ENCODE data around the gene ARHGAP24.

ARHGAP24 gene

DNA sequence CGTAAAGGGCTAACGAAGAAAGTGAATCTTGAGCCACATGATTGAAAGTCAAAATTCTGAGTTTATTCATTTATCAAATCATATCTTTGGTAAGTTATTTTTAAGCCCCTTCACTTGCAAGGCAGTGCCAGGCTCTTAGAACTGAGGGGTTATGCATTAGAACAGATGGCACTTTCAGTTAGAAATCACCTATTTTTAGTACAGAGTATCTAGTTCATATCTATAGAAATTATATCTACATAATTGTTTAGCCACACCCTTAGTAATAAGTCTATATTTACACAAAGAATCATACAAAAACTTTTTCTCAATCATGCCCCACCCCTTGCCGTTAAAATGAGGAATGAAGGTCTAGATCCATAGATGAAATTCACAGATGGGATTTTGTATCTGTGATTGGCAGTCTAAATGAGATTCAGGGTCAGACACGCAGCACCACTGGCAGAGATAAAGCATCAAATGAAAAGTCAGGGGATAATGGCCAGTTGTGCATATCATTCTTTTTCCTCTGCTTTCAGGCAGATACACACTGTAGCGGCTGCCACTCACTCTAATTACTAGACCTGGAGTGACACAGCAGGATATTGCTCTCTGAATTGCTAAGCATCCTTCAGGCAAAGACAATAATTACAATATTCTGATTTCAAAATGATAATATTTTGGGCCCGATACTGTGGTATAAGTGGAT lies 444.4 kb downstream of the ARHGAP24 start:
- no peak for DNase-seq (ENCODE audit: low spot score)

DNA sequence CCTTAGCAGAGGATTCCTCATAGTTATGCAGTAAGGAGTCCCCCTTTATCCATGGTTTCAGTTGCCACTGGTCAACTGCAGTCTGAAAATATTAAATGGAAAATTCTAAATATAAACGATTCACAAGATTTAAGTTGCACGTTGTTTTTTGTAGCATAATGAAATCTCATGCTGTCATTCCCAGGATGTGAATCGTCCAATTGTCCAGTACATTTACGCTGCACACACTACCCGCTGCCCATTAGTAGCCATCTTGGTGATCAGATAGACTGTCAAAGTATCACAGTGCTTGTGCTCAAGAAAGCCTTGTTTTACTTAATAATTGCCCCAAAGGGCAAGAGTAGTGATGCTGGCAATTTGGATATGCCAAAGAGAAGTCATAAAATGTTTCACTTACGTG lies 450.1 kb downstream of the ARHGAP24 start:
- DNase-seq (ENCODE audit: low spot score): no peak

DNA sequence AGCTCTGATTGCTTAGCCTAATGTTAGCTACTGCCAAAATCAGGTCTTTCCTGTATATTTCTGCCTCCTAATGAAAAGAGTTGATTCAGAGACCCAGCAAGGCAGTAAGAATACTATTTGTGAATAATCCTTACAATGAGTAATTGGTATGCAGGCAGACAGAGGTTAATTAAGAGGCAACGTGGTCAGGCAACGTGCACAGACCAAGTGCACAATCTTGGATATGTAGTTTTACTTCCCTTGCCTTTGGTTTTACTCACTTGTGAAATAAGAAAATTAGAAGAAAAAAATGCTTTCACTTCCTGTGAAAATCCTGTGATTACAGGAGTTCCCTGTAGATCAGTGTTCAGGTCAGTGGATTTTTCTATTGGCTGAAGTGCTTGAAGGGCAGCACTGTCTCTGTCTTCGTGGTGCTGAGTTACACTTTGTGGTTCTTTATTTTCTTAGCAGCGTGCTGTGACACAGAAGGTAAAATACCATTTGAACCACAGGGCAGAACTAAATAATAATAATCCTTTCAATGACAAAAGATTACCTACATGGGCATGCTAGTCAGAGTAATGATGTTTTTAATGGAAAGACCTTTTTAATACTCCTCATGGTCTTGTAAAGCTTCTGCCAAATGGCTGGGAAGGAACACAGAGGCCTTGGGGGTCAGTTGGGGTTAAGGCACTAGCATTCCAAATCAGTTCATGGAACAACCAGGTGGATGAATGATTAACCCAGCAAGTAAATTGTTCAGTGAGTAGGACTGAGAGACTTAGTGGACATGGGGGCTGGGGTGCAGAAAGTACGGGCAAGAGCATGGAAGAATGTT lies 454.0 kb downstream of the ARHGAP24 start:
- DNase-seq (ENCODE audit: low spot score): no peak

DNA sequence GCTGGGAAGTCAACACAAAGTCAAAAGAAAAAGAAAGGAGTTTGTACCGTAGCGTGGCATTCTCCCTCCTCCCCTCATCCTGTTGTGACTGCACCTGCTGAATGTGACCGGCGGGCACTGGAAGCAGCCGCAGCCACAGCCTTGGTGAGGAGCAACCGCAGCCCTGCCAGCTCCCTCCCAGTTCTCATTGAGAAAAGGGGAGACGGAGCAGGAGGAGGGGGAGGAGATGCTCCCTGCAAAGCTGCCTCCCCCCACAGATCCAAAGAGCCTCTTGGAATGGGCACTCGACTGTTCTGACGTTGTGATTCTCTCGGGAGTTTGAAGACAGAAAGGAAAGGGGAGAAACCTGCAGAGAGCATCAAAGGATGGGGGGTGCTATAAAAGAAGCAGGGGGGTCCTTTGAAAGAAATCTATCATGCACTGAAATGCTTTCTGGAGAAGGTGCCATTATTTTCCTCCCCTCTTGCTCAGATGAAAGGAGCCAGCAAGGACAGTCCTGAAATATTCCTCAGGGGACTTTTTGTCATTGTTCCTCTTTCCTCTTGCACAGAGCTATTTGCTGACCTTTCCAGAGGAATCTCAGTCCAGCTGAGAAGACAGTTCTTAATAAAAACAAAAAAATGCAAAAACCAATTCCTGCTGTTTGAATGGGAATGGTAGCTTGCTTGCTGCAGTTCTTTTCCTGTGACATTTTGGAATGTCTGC lies 455.2 kb downstream of the ARHGAP24 start:
- DNase-seq (ENCODE audit: low spot score): peak; percentile 13

DNA sequence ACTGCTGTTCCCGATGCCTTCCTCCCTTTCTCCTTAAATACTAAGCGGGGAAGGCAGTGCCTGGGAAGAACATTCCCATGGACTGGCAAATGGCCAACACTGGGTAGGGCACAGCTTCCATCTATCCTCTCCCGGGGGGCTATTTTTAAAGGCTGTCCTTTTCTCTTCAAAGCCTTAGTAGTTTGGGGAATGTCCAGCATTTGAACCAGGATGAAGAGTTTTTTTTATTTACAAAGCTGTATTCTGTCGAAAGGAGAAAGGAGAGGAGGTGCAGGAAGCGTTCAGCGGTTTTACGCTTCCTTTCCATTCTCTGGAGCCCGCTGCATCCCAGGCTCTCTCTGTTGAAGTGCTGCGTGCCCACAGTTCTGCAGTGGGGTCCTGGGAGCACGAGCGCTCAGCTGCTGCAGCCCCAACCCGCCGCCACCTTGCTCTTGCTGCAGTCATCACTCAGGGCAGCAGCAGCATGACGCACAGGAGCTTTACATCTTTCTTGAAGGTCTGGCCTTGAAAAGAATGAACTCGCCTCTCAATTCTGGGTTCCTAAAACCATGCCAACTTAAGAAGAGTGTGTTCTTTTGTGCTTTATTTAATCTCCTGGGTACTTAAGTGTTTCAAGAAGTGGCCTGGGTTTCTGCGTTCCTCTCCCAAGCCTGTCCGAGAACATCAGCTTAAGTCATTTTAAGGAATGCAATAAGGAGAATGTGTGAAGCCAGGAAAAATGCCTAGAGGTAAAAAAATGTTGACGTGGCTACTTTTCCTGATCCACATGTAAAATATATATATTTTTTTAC lies 457.7 kb downstream of the ARHGAP24 start:
- no peak for DNase-seq (ENCODE audit: low spot score)

DNA sequence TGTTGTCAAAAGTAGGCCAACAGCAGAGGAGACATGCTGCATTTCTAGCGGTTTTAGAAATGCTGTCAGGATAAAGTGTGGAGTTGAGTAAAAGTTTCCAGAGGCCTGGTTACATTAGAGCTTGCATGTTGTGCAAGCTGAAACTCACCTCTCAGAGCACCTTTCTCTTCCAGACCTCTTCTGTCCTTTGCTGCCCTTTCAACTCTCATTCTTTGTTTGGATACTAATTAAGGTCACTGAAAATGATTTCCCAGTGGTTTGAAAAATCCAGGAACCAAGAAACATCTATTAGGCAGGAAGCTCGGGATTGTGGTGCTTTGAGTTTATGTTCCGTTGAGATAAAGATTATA lies 458.3 kb downstream of the ARHGAP24 start:
- no peak for DNase-seq (ENCODE audit: low spot score)

DNA sequence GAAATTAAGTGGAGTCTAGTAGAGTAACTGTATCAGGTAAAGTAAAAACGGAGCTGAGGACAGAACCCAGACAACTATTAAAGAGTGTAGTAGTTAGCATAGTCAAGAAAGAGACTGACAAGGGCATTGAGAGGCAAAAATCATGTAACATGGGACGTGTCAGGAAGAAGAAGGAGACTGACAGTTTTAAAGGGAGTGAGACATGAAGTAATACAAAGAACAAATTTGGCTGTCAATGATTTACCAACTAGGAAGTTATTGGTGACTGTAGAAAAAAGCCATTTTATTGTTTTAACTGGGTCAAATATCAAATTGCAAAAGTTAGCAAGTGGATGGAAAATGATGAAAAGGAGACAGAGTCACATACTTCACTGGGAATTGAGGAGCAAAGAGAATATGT lies 462.6 kb downstream of the ARHGAP24 start:
- no peak for DNase-seq (ENCODE audit: low spot score)

DNA sequence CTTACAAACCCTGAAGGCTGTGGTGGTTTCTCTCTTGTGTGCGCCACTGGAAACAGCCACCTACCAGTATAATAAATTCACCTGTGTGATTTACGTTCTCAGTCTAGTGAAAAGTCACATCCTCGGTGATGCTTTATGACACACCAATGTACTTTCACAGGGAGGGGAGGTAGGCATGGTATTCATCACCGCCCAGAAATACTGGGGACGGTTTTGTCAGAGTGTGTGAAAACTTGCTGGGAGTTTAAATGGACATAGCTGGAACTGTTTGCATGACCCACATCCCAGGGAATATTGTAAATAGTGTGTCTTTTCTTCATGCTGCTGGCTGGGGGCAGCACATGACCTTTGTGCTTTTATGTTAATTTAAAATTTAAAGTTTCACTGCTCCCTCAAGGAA lies 463.1 kb downstream of the ARHGAP24 start:
- DNase-seq (ENCODE audit: low spot score): no peak

DNA sequence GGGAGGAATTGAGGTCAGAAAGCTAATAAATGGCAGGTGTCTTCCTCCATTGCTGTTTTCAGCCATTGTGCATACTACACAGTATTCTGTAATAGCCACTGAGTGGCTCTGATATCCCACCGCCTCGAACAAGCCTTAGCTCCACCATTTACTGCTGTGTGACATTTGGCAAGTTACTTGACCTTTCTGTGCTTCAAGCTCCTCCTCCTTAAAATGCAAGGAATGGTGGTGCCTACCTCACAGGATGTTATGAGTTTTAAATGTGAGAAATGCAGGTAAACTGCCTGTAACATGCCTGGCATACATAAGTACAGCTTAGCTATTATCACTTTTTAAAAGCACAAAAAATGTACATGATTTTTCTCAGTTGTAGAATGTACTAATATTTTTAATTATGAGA lies 464.0 kb downstream of the ARHGAP24 start:
- DNase-seq (ENCODE audit: low spot score): no peak

DNA sequence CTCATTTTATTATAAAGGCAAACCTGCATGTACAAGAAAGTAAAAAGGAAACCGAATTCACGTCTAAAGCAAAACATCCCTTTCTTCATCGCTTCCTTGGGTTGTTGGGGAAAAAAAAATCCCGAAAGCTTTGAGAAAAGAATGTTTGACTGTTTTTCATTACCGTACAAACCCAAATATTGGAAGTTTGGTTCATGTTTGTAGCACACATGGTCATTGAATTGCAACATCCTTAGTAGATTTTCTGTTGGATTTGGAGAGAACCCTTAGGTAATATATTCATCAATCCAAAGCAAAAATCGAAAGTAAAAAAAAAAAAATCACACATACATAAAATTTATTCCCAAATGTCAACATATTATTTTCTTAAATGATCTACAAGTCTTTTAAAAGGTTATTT lies 464.6 kb downstream of the ARHGAP24 start:
- DNase-seq (ENCODE audit: low spot score): no peak

DNA sequence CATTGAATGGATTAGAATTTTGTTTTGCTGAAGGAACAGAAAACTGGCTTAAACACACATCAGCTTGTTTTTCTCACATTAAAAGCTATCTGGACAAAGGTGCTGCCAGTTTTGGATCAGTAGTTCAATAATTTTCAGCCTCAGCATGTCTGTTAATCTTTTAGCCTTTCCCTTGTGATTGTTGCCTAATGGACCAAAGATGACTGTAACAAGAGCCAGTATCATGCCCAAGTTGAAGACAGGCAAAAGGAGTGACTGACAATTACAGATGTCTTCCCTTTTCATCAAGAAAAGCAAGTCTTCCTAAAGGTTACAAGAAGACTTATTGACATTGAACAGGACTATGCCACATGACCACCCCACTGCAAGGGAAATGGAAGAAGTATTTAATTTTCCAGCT lies 465.2 kb downstream of the ARHGAP24 start:
- no peak for DNase-seq (ENCODE audit: low spot score)

DNA sequence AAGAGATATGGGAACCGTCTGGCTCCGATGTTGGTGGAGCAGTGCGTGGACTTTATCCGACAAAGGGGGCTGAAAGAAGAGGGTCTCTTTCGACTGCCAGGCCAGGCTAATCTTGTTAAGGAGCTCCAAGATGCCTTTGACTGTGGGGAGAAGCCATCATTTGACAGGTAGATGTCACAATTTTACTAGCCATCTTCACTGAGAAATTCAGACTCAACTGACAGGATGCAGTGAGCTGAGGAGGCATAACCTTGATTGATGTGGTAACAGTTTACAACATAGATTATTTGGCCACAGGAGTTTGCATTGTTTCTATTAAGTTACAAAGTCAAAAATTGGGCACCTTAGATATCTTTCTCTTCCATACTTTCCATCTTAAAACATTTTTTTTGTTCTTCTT lies 467.2 kb downstream of the ARHGAP24 start:
- no peak for DNase-seq (ENCODE audit: low spot score)

DNA sequence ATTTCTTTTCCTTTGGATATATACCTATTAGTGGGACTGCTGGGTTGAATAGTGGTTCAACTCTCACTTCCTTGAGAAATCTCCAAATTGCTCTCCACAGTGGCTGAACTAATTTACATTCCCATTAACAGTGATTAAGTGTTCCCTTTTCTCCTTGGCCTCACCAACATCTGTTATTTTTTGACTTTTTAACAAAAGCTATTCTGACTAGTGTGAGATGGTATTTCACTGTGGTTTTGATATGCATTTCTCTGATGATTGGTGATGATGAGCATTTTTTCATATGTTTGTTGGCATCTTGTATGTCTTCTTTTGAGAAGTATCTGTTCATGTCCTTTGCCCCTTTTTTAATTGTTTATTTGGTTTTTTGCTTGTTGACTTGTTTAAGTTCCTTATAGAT lies 471.9 kb downstream of the ARHGAP24 start:
- DNase-seq (ENCODE audit: low spot score): no peak

DNA sequence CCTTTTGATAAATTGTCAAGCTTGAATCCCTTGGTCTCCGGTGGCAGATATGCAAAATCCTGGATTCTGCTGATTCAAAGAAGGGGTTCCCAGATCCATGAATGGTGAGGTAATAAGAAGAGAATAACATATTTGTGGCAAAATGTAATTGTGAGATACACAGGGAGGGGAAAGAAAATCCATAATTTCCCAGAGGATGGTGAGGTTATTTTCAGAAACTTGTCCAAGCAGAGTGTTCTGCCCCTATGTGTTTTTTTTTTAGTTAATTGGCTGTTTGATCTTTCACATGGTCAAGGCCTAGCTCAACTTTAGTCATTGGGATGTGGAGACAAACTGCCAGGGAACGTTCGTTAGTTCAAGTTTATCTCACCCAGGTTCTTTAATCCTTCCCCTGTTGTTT lies 476.1 kb downstream of the ARHGAP24 start:
- DNase-seq (ENCODE audit: low spot score): no peak

DNA sequence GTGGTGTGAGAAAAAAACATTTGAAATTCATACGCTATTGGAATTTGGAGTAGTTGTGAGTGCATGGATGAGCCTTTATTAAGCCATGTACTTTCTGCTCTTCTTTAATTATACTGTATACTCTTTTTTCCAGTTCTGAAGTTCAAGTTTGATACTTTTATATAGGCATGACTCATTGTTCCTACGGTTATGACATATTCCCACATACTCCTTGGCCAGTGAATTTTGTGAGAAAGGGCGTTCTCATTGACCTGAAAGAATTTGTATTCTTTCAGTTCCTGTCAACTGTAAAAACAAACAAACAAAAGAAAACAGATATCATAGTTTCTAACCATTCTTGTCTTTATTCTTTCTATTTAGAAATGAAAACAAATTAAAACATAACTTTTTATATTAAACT lies 477.6 kb downstream of the ARHGAP24 start:
- no peak for DNase-seq (ENCODE audit: low spot score)

DNA sequence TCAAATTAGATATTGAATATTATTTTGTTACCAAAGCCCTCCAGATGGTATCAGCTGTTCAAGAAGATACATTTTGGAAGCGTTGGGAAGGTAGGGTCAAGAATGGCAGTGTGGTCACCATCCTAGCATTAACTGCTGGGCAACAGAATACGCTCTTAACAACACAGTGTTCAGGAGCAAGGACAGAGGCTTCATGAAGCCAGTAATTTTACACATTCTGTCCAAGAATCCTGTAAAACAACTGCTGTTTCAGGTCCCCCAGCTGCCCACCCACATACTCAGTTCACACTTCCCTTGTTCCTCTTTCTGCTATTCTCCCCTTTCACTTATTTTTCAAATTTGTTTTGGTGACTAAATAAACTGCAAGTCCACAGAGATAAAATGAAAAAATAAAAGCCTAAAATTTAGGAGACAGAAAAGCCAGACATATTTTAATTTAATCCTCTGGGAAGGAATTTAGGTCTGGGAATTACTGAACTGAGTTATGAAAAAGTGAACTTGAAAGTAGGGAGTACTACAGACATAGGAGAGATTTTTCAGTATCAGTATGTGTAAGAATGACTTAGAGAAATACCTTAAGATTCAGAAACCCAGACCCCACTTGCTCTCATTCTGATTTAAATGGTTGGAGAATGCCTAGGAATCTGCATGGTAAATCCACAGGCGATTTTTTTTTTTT lies 478.2 kb downstream of the ARHGAP24 start:
- DNase-seq (ENCODE audit: low spot score): no peak

DNA sequence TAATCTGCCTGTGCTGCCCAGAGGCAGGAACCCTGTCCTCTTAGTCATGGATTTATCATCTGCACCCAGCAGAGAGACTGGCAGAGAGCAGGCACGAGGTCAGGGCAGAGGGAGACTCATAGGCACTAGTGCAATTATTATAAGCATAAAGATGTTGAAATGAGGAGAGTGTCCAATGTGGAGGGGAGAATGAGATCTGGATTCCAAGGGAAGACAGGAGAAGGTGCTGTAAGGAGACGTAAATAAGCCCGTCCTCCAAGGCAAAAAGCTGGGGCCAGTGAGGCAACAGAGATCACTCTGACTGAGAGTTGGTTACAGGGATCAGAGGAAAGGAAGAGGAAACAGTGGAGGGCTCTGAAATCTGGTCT lies 478.7 kb downstream of the ARHGAP24 start:
- no peak for DNase-seq (ENCODE audit: low spot score)

DNA sequence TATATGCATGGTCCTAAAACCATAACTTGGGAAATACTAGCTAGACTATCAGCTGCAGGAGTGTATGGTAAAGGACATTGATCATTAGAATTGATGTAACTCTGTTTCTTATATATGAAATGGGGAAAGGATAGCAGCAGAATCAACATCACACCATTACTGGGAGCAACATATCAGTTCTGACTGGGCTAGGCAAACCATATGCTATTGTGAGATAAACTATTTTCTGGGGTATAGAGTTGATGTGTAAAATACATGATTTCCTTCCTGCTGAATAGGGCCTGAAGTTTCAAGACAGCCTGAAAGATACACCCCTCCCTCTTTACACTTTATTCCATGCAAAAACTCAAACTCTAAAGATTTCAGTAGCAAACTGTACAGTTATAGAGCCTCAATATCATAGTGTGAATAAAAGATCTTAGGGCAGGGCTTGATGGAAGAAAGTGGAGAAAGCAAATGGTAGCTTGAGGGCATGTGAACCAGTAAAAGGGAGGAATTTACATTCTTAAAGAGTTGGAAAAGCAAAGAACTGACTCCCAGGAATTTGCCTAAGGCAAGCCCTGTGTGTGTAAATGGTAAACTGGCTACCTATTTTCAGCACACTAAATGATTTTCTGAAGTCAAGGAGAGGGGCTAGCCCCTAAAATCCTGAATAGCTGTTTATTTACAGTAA lies 480.8 kb downstream of the ARHGAP24 start:
- no peak for DNase-seq (ENCODE audit: low spot score)

DNA sequence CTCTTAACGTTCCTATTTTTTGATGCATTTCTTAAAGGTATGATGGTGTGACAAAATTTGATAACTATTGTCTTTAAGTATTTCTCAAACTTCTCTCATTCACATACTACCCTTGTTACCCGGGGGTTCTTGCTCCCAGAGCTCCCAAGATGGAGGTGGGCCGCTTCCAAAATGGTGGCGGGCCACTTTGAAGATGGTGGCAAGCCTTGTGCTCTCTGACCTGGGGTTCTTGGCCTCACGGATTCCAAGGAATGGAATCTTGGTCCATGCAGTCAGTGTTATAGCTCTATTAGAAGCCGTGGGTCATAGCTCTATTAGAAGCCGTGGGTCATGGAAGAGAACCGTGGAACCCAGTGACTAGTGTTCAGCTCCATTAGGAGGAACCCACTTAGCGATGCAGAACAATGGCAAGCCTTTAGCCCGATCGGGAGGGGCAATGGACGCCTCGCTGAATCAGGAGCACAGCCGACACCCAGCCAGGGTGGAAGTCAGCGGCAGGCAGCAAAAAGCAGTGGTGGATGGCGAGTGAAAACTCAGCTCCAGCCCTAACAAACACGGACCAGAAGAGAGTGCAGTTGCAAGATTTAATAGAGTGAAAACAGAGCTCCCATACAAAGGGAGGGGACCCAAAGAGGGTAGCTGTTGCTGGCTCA lies 481.5 kb downstream of the ARHGAP24 start:
- DNase-seq (ENCODE audit: low spot score): no peak

DNA sequence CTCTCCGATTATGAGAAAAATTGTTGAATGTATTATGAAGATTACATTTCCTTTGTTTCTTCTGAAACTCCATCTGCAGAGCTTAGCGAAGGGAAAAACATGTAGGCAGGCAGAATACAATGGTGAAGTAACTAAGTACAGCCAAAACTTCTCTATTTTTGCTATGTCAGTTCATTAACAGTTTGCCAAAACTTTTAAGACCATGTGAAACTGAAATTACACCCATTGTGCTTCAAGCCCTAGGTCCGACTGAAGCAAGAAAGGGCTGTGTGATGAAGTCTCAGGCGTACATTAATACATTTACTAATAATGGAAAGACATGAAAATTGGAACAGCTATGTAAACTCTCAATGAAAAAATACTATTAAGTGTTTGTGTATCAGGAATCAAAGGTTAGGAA lies 486.9 kb downstream of the ARHGAP24 start:
- no peak for DNase-seq (ENCODE audit: low spot score)

DNA sequence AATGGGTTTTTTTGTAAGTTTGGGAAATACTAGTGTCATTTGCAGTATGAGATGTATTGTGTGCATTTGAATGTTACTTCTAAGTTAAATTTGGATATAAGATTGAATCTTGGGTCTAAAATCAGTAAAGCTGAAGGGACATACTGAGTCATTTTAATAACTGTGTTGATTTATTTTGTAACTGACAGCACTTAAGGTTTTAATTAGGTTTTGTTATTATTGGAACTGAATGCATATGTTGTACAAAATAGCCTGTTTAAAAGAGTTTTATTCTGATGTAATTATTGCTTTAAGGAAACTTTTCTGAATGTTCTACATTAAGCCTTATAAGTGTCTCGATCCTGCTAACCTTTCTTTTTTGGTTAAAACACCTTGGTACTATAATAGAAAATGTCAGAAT lies 488.3 kb downstream of the ARHGAP24 start:
- no peak for DNase-seq (ENCODE audit: low spot score)

Measured in SW480 (cell line).